Mesodermal cell (in vitro differentiated cells): ENCODE data around the gene KRT6A.

Experiments used
- H3K27ac ChIP-seq: 2 replicates; pipeline ENCODE4 v1.7.0; 2013; ENCODE audit warnings: mild to moderate bottlenecking, low read depth, low read length, moderate library complexity; ENCODE audit not compliant: severe bottlenecking
- H3K36me3 ChIP-seq: 2 replicates; pipeline ENCODE4 v1.7.1; 2013; ENCODE audit warnings: mild to moderate bottlenecking, low read length, moderate library complexity; ENCODE audit not compliant: control insufficient read depth, insufficient read depth
- H3K4me1 ChIP-seq: one replicate; pipeline ENCODE4 v1.7.1; 2013; ENCODE audit warnings: mild to moderate bottlenecking, low read length; ENCODE audit not compliant: insufficient read depth, control insufficient read depth, poor library complexity, severe bottlenecking
- H3K4me3 ChIP-seq: 2 replicates; pipeline ENCODE4 v1.7.0; 2013; ENCODE audit warnings: low read length, control low read depth, mild to moderate bottlenecking; ENCODE audit not compliant: insufficient read depth, poor library complexity, severe bottlenecking; ENCODE audit errors: extremely low read depth
- H3K9me3 ChIP-seq: 2 replicates; pipeline ENCODE4 v1.7.1; 2013; ENCODE audit warnings: mild to moderate bottlenecking, low read length, moderate library complexity; ENCODE audit not compliant: control insufficient read depth
- WGBS, 2 experiments: methylation state at CpG; one replicate each; pipeline ENCODE4 v1.1.5; 2013; ENCODE audit warnings: missing lambda C conversion rate in 2 of 2; ENCODE audit not compliant: insufficient coverage in 2 of 2; 5-methylcytosine and 5-hydroxymethylcytosine counted together

The KRT6A gene

DNA sequence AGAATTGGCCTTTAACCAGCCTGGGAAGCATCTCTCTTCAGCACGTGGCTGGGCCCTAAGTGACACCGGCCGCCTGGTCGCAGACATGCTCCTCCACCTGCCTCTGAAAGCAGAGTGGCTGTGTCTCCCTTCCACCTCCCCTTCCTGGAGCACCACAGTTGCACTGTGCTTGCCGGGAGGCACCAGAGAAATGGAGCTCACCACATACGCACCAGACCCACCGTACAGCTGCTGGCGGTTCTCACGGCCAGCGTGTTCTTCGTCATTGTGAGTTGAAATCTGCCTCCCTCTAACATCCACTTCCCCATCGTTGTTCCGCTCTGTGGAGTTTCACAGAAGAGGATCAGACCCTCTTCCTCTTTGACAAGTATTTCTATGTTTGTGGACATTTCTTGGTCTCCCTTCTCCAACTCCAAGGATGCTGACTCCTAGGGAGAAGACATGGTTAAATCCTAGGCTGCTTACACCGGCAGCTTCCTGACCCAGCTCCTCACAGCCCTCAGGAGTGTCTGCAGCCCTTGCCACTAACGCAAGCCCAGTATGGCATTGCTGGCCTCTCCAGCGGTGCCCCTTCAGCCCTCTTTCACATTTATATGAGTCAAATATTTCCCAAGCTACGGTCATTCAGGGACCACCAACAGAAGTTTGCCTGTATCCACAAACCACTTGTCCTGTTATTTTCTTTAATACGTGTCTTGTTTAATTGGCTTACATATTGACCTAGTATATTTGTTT is 38.7 kb upstream of the KRT6A start:
- Histone ChIP-seq H3K27ac (no peak overlapping the region), H3K4me1 (no peaks in the 10 kb centered on the region), H3K4me3 (no peak overlapping the region), H3K9me3 (no peaks in the 10 kb centered on the region), H3K36me3 (no peaks in the 10 kb centered on the region)
- WGBS, 2 experiments, result 72 to 76% methylated on average over 13 to 14 of the region's 18 CpGs

DNA sequence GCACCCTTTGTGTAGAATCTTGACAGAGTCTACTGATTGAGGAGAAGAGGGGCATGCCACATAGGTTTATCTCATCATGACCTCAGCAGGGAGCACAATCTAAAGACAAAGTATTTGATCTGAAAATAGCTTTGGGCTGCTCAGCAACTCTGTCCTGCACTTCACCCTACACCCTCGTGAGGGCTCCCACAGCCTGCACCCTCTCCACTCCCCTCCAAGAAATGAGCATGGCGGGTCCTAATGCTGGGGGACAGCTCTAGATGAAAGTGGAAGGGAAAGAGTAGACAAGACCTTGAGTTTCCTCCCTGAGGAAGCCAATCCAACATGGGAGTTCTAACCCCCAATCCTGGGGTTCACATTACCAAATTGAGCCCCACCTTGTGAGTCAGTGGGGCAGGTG is 37.8 kb upstream of the KRT6A start:
- no peak overlapping the region for H3K27ac ChIP-seq
- no peaks in the 10 kb centered on the region for H3K36me3 ChIP-seq
- no peak overlapping the region for H3K4me3 ChIP-seq
- H3K4me1 ChIP-seq, result no peaks in the 10 kb centered on the region
- H3K9me3 ChIP-seq, result no peaks in the 10 kb centered on the region
- no CpG with 5 or more reads among the region's 2 CpGs for WGBS, 2 experiments

DNA sequence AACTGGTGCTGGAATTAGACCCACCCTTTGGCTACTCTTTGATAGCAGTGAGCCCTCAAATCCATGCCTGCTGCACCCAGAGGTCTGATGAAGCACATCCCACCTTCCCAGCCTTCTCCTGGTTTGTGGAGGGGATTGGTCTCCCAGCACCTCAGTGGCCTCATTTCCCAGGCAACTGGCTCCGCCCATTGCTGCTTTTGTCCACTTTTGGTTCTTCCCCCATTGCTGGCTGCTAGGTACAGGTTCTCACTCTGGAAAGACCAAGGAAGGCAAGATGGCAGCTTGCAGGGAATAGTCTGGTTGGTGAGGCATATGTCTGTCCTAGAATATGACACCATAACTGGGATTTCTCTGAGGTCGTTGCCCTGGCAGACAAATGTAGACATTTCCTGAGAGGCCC is 37.3 kb upstream of the KRT6A start:
- Histone ChIP-seq H3K4me1 (no peaks in the 10 kb centered on the region), H3K4me3 (no peak overlapping the region), H3K36me3 (no peaks in the 10 kb centered on the region), H3K9me3 (no peaks in the 10 kb centered on the region), H3K27ac (no peak overlapping the region)
- 83 to 91% methylated on average over 1 to 2 of the region's 2 CpGs for WGBS, 2 experiments

DNA sequence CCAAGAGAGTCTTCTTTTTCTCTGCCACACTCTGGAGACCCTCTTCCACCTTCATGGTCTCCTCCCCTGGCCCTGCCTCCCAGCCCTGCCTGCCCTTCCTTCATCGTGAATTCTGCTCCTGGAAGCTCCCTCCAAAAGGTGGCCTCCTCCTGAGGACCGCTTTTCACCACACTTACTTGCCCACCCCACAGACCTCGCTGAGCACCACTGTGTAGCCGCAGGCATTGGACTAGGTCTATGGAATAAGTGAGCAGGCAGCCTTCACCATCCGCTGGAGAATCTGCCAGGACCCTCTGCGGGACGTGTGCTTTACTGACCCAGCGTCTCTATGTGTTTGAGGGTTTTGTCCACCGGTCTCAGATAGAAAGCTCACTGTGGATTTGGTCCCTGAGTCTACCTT is 36.8 kb upstream of the KRT6A start:
- Histone ChIP-seq H3K9me3 (no peaks in the 10 kb centered on the region), H3K27ac (no peak overlapping the region), H3K4me3 (no peak overlapping the region), H3K36me3 (no peaks in the 10 kb centered on the region), H3K4me1 (no peaks in the 10 kb centered on the region)
- WGBS, 2 experiments, result 80 to 96% methylated on average over 2 to 8 of the region's 9 CpGs

DNA sequence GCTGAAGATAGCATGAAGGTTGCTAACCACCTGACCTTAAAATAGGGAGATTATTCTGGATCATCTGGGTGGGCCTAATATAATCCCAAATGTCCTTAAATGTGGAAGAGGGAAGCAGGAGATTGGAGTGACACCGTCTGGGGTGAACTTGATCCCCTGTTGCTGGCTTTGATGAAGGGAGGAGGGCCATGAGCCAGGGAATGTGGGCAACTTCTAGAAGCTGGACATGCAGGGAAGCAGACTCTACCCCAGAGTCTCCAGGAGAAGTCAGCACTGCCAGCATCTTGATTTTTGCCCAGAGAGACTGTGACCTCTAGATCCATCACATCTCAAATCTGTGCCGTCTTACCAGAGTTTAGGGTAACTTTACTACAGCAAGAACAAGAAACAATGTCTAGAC is 36.4 kb upstream of the KRT6A start:
- WGBS, 2 experiments, result 76 to 100% methylated on average over 2 of the region's 2 CpGs
- H3K4me3 ChIP-seq, result no peak overlapping the region
- no peaks in the 10 kb centered on the region for H3K36me3 ChIP-seq
- no peak overlapping the region for H3K27ac ChIP-seq
- H3K4me1 ChIP-seq, result no peaks in the 10 kb centered on the region
- H3K9me3 ChIP-seq, result no peaks in the 10 kb centered on the region

DNA sequence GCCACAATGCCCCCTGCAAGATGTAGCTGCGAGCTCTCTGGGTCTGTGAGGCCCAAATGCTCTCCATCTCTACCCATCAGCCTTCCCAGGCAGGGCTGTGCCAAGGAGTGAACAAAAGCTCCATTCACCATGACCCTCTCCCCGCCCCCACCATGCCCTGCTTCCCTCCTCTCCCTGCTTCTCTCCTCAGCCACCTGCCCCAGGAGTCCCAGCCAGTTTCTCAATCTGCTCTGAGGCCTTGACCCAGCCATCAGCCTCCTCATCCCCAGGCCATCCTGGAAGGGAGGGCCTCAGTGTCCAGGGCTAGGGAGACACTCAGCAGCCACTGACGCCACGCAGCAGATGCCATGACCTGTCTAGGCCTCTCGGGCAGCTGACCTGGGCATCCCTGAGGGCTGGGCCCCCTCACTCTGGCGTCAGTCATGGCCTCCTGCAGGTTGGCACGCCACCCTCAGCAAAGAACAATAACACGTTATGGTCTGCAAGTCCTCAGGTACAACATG is 35.6 kb upstream of the KRT6A start:
- Histone ChIP-seq H3K9me3 (no peaks in the 10 kb centered on the region), H3K27ac (no peak overlapping the region), H3K4me1 (no peaks in the 10 kb centered on the region), H3K36me3 (no peaks in the 10 kb centered on the region), H3K4me3 (no peak overlapping the region)
- WGBS, 2 experiments, result 89 to 92% methylated on average over 8 of the region's 8 CpGs

DNA sequence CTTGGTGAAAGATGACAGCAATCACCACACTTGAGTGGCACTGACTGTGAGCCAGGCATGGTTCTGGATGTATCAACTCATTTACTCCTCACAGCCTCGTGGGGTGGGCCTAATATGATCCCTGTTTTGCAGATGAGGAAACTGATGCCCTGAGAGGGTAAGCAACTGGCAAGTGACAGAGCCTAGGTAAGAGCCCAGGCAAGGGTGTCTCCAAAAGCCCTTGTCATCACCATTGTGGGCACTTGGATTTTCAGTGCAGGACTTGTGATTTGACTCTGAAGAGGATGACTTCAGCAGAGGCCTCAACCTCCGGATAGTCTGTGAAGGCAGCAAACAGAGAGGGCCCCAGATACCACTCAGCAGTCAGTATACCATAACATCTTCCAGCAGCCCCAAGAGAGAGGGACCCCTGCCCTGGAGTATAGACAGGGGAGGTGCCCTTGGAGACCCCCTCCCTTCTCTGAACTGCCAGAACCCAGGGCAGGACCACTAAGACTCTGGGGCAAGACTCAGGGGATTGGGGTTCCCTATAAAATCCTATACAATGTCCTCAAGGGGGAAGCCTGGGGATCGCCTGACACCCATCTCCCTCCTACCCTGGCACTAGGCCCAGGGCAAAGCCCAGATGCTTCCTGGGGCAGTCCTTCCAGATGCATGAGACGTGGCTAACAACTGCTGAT is 34.2 kb upstream of the KRT6A start:
- 60 to 92% methylated on average over 2 to 3 of the region's 4 CpGs for WGBS, 2 experiments
- no peaks in the 10 kb centered on the region for H3K36me3 ChIP-seq
- peaks cover 5% of the 10 kb centered on the region for H3K4me1 ChIP-seq
- H3K4me3 ChIP-seq, result no peak overlapping the region
- H3K27ac ChIP-seq, result no peak overlapping the region
- no peaks in the 10 kb centered on the region for H3K9me3 ChIP-seq

DNA sequence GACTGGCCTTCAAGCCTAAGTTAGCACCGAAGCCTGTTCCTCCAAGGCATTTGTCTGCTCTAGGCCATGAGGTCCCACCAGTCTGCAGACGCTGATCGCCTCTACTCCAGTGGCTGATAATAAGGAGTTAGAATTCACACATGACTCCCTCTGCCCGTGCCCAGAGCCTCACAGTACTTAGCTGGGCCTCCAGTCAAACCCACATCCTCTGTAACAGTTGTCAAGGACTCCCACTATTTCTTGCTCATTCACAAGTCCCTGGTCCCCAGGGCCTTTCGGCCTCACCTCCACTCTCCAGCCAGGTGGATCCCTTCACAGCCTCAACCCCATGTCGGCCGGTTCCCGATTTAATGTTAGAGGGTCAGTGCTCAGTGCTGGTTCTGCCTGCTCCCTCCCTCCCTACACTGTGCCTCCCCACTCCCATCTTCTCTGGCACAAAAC is 33.5 kb upstream of the KRT6A start:
- no peak overlapping the region for H3K4me3 ChIP-seq
- H3K27ac ChIP-seq, result no peak overlapping the region
- WGBS, 2 experiments, result 53 to 69% methylated on average over 3 to 6 of the region's 8 CpGs
- H3K9me3 ChIP-seq, result no peaks in the 10 kb centered on the region
- H3K4me1 ChIP-seq, result peaks cover 12% of the 10 kb centered on the region
- no peaks in the 10 kb centered on the region for H3K36me3 ChIP-seq

DNA sequence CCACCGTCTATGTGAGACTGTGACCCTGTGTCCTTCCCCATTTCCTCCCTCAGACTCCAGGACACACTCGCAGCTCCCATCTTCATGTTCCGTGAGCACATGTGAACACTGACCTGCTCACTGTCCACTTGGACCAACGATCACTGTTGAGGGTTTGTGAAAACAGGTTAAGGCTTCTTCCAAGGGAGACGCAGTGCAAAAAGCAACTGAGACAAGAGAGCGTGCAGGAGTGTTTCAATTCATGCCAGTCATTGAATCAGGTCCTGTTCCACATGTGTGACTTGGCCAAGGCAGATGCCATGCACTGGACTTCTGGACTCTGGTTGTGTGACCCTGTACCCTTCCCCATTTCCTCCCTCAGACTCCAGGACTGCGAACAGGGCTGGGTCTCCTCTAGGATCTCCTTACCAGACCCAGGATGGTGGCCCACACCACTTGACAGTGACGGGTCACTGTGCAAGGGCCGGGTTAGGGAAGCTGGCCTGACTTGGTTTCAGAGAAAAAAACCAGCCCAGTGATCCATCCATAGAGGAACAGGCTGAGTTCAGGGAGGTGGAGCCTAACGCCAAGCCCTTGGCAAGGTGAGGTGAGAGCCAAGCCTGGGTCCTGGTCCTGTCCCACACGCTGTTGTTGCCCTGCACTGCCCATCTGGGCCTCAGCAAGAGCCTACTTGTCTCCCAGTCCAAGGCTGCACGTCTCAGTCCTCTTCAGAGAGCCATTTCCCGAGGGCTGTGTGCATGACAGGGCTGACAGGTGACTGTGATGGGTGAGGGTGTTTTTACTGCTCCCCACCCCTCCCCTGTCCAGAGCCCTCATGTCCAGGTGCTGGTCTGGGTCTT is 32.8 kb upstream of the KRT6A start:
- Histone ChIP-seq H3K4me1 (peaks cover 16% of the 10 kb centered on the region), H3K27ac (no peak overlapping the region), H3K9me3 (no peaks in the 10 kb centered on the region), H3K4me3 (no peak overlapping the region), H3K36me3 (no peaks in the 10 kb centered on the region)
- 84% methylated on average over 9 to 10 of the region's 13 CpGs for WGBS, 2 experiments

DNA sequence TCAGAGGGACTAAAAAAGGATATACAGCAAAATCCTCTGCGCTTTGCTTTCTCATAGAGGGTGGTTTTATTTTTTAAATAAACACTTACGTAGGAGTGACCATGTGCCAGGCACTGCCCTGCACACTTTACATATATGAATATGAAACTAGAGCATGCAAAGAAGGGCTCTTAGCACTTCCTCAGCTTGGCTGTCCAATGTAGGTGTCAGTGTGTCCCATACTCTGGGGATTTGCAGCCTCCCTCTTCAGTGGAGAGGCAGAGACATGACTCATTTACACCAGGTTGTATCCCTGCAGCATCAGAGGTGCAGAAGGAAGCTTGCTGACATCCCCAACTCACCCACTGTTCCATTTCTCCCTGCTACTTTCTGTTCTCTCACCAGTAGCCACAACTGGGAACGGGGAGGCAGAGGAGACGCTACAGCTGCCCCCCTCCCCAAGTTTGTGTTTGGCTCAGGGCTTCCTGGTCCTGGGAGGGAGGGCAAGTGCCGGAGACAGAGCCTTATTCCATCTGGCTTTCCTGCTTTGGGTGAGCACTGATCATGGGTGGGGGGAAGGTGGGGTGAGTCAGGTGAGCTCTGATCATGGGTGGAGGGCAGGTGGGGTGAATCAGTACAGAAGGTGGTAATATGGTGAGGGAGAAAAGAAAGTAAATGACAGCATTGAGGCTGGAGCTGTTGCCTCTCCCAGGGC is 32.0 kb upstream of the KRT6A start:
- Histone ChIP-seq H3K9me3 (no peaks in the 10 kb centered on the region), H3K36me3 (no peaks in the 10 kb centered on the region), H3K4me3 (no peak overlapping the region), H3K4me1 (peaks cover 16% of the 10 kb centered on the region), H3K27ac (no peak overlapping the region)
- 77 to 93% methylated on average over 3 of the region's 5 CpGs for WGBS, 2 experiments
